ENCODE data around the gene ACTC1.

- TF ChIP-seq CTCF (IDR thresholded peaks at IDR 0.05) = no peak
- TF ChIP-seq POLR2A (IDR thresholded peaks at IDR 0.05) = no peak
These were observed 17.0 kb upstream of the ACTC1 start for GRCh38 chr15:34812369-34812768.

Measured in ovary (tissue), 3 donors.